IMR-90 (cell line): ENCODE results near the gene HOXD8. TPM values are rescaled to one million over a fixed set of nuclear protein-coding genes. Genes with fewer than 3 reads are reported as not detected.

Experiments
- ATAC-seq: fragments of 200-7000 bp; cut with Tn5 transposase; 2 replicates; pipeline ENCODE4 v1.9.1; 2020; ENCODE audit warnings: low read depth, mild to moderate bottlenecking, moderate library complexity
- BruUV-seq: library from RNA; stranded (reverse); fragments of 400-500 nt; replicated peaks from 2 replicates; lab custom pipeline; 2021; lab: Mats Ljungman, UMichigan
- CTCF ChIA-PET: fragments of 300-600 bp; formaldehyde crosslinking; extraction: SDS; loops from one replicate; lab custom pipeline; 2021; ENCODE audit warnings: antibody characterized with exemption; lab: Yijun Ruan, JAX
- POLR2A ChIA-PET: fragments of 300-600 bp; sonication (Branson Sonifier 250); formaldehyde crosslinking; loops from one replicate; lab custom pipeline; 2022; ENCODE audit warnings: antibody characterized with exemption; ENCODE audit not compliant: unreplicated experiment; lab: Charles Lee
- DNase-seq: peaks from one replicate; pipeline ENCODE4 v3.0.0; 2013
- H2AFZ ChIP-seq: replicated peaks from 2 replicates; pipeline ENCODE3; 2013; ENCODE audit warnings: low read length, mild to moderate bottlenecking; ENCODE audit not compliant: poor library complexity
- H2AK5ac ChIP-seq: 2 replicates; pipeline ENCODE4 v1.6.1; 2013; ENCODE audit warnings: low read depth, low read length, inconsistent platforms
- H2AK9ac ChIP-seq: replicated peaks from 2 replicates; pipeline ENCODE3; 2013; ENCODE audit warnings: mild to moderate bottlenecking, low read depth, low read length, moderate library complexity; ENCODE audit not compliant: poor library complexity
- H2BK120ac ChIP-seq: 2 replicates; pipeline ENCODE4 v1.6.1; 2013; ENCODE audit warnings: low read depth, low read length, inconsistent platforms
- H2BK15ac ChIP-seq: 3 replicates; pipeline ENCODE4 v1.6.1; 2013; ENCODE audit warnings: low read depth, low read length, inconsistent platforms
- H2BK20ac ChIP-seq: 2 replicates; pipeline ENCODE4 v1.6.1; 2013; ENCODE audit warnings: low read depth, mild to moderate bottlenecking, inconsistent platforms, low read length, moderate library complexity
- H2BK5ac ChIP-seq: 2 replicates; pipeline ENCODE4 v1.6.1; 2013; ENCODE audit warnings: mild to moderate bottlenecking, low read depth, low read length, inconsistent platforms; ENCODE audit not compliant: poor library complexity, severe bottlenecking
- H3K14ac ChIP-seq: replicated peaks from 2 replicates; pipeline ENCODE4 v1.6.1; 2013; ENCODE audit warnings: low read depth, low read length, inconsistent platforms
- H3K18ac ChIP-seq: 2 replicates; pipeline ENCODE4 v1.6.1; 2013; ENCODE audit warnings: low read depth, low read length, control low read depth
- H3K23ac ChIP-seq: 2 replicates; pipeline ENCODE4 v1.6.1; 2013; ENCODE audit warnings: low read depth, low read length, inconsistent platforms
- H3K27ac ChIP-seq: 2 replicates; pipeline ENCODE4 v1.5.1; 2013; ENCODE audit warnings: mild to moderate bottlenecking, control low read depth, low read length; ENCODE audit not compliant: insufficient read depth
- H3K27me3 ChIP-seq: 2 replicates; pipeline ENCODE4 v1.6.1; 2013; ENCODE audit warnings: low read length; ENCODE audit not compliant: control insufficient read depth, insufficient read depth
- H3K36me3 ChIP-seq: 2 replicates; pipeline ENCODE4 v1.6.1; 2013; ENCODE audit warnings: low read length, mixed read lengths; ENCODE audit not compliant: control insufficient read depth, insufficient read depth
- H3K4ac ChIP-seq: 2 replicates; pipeline ENCODE4 v1.6.1; 2013; ENCODE audit warnings: low read depth, low read length, inconsistent platforms
- H3K4me1 ChIP-seq: 2 replicates; pipeline ENCODE4 v1.6.1; 2013; ENCODE audit warnings: low read length, mixed read lengths; ENCODE audit not compliant: control insufficient read depth, insufficient read depth
- H3K4me2 ChIP-seq: 2 replicates; pipeline ENCODE4 v1.6.1; 2013; ENCODE audit warnings: low read depth, mild to moderate bottlenecking, control low read depth, low read length, moderate library complexity
- H3K4me3 ChIP-seq: 2 replicates; pipeline ENCODE4 v1.5.1; 2013; ENCODE audit warnings: low read depth, mild to moderate bottlenecking, control low read depth, low read length, moderate library complexity; ENCODE audit not compliant: insufficient read depth
- H3K56ac ChIP-seq: 2 replicates; pipeline ENCODE4 v1.6.1; 2013; ENCODE audit warnings: low read length, inconsistent platforms; ENCODE audit not compliant: insufficient read depth; ENCODE audit errors: extremely low read depth
- H3K79me1 ChIP-seq, 2 experiments: 2 replicates each; pipeline ENCODE4 v1.6.1; 2013; ENCODE audit warnings: low read length in 2 of 2, inconsistent platforms in 1 of 2, low read depth in 1 of 2
- H3K9ac ChIP-seq: 2 replicates; pipeline ENCODE4 v1.6.1; 2013; ENCODE audit warnings: low read depth, low read length, control low read depth
- H3K9me1 ChIP-seq: 2 replicates; pipeline ENCODE4 v1.6.1; 2013; ENCODE audit warnings: low read length, inconsistent platforms; ENCODE audit not compliant: insufficient read depth
- H3K9me3 ChIP-seq: 2 replicates; pipeline ENCODE4 v1.6.1; 2013; ENCODE audit warnings: low read length; ENCODE audit not compliant: control insufficient read depth, insufficient read depth
- H4K20me1 ChIP-seq: 2 replicates; pipeline ENCODE4 v1.6.1; 2013; ENCODE audit warnings: low read length, inconsistent platforms; ENCODE audit not compliant: insufficient read depth
- H4K5ac ChIP-seq: 2 replicates; pipeline ENCODE4 v1.6.1; 2013; ENCODE audit warnings: mild to moderate bottlenecking, low read depth, low read length, control low read depth
- H4K8ac ChIP-seq, 2 experiments: 2 replicates each; pipeline ENCODE4 v1.6.1; 2013; ENCODE audit warnings: low read depth in 2 of 2, low read length in 2 of 2, control low read depth in 1 of 2, inconsistent platforms in 1 of 2
- H4K91ac ChIP-seq: 2 replicates; pipeline ENCODE4 v1.6.1; 2013; ENCODE audit warnings: low read depth, low read length, inconsistent platforms; ENCODE audit not compliant: insufficient read depth
- BHLHE40 ChIP-seq: fragments of 150-350 bp; IDR thresholded peaks from 2 replicates; pipeline ENCODE4 v1.6.1; 2016; ENCODE audit warnings: mild to moderate bottlenecking, low read depth, low read length
- CEBPB ChIP-seq: IDR thresholded peaks from 2 replicates; pipeline ENCODE4 v1.6.1; 2012; ENCODE audit warnings: low read depth, low read length, improper control_type of control experiment
- CHD1 ChIP-seq: IDR thresholded peaks from 2 replicates; pipeline ENCODE4 v1.6.1; 2012; ENCODE audit warnings: low read depth, low read length, improper control_type of control experiment
- MAZ ChIP-seq: IDR thresholded peaks from 2 replicates; pipeline ENCODE4 v1.6.1; 2012; ENCODE audit warnings: low read depth, mild to moderate bottlenecking, low read length, improper control_type of control experiment, moderate library complexity, borderline replicate concordance
- NFE2L2 ChIP-seq: fragments of 150-350 bp; IDR thresholded peaks from 2 replicates; pipeline ENCODE4 v1.6.1; 2016; ENCODE audit warnings: low read depth, mild to moderate bottlenecking, low read length
- RCOR1 ChIP-seq: IDR thresholded peaks from 2 replicates; pipeline ENCODE4 v1.6.1; 2012; ENCODE audit warnings: mild to moderate bottlenecking, low read length, improper control_type of control experiment; ENCODE audit not compliant: insufficient replicate concordance
- dilution Hi-C: fragments of 300-500 bp; cut with HindIII; formaldehyde crosslinking; loops from one replicate; pipeline ENCODE4 v1.14.3; 2018; ENCODE audit warnings: low sequenced_read_pairs; ENCODE audit not compliant: unreplicated experiment
- in situ Hi-C: fragments of 300-500 bp; cut with MboI; formaldehyde crosslinking; loops from 3 replicates; pipeline ENCODE4 v1.14.3; 2019; ENCODE audit warnings: low sequenced_read_pairs, inconsistent platforms, mixed read lengths
- intact Hi-C: fragments of 100-400 bp; cut with micrococcal nuclease; formaldehyde crosslinking; loops from 2 replicates; pipeline ENCODE4 v1.10.0; 2022
- polyA plus RNA-seq, 3 experiments: library from polyadenylated mRNA; depleted of rRNA; stranded (reverse); fragments of >200 nt; gene quantifications; 2 replicates each; pipeline ENCODE4 v1.2.3, GENCODE V29; 2012; ENCODE audit warnings: low replicate concordance in 1 of 3
- total RNA-seq: library from RNA; depleted of rRNA; stranded (reverse); fragments of >200 nt; gene quantifications from 2 replicates; pipeline ENCODE4 v1.2.3, GENCODE V29; 2012

Gene HOXD8
- total and polyA plus RNA-seq, 2 of the 4 experiments (the other 2 are of a cell fraction): not detected

DNA sequence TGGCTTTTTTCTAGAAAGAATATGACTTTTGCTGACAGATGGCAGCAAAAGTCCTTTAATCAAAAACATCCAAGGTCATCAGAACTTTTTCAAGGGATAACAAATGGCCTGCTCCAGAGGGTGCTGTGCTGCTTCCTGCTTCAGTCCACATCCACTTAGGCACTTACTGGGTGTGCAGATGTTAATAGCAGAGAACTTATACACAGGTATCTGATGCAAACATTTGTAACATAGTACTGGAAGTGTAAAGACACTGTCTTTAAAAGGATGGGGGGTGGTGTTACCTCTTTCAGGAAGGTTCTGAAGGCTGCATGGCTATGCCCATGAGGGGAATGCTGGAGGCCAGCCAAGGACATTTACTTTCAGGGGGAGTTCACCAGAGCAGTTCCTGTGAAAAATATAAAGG lies 5.5 kb downstream of the HOXD8 start:
- no peak overlapping the region for H4K5ac ChIP-seq
- DNase-seq: no peak
- no peak for ATAC-seq
- ChIA-PET POLR2A (no interaction called here), CTCF (interaction anchor here (3.0 kb wide), 1 partner anchor 320 kb away, joined by 9 read pairs; no protein-coding TSS in a partner anchor)
- H2BK15ac ChIP-seq: no peak overlapping the region
- no peak overlapping the region for H4K91ac ChIP-seq
- no peak overlapping the region for H3K14ac ChIP-seq
- no peaks in the 10 kb centered on the region for H4K20me1 ChIP-seq
- H3K18ac ChIP-seq: no peak overlapping the region
- no peak overlapping the region for H4K8ac ChIP-seq
- no TSS peak for BruUV-seq
- H3K9ac ChIP-seq: no peak overlapping the region
- no peak overlapping the region for H3K4me2 ChIP-seq
- H2AK5ac ChIP-seq: no peak overlapping the region
- H3K9me3 ChIP-seq: peaks cover 3% of the 10 kb centered on the region
- intact Hi-C loops: loop anchor here (1.0 kb wide), 1 partner anchor 24 kb away; no protein-coding TSS in a partner anchor
- no peaks in the 10 kb centered on the region for H3K36me3 ChIP-seq
- H3K4ac ChIP-seq: no peak overlapping the region
- no peaks in the 10 kb centered on the region for H3K9me1 ChIP-seq
- H2BK5ac ChIP-seq: no peak overlapping the region
- dilution Hi-C loops: no loop called here
- no peak overlapping the region for H3K27ac ChIP-seq
- no peak overlapping the region for H2AFZ ChIP-seq
- in situ Hi-C loops: no loop called here
- H2BK20ac ChIP-seq: no peak overlapping the region
- no peaks in the 10 kb centered on the region for H3K79me1 ChIP-seq
- no peak overlapping the region for H2BK120ac ChIP-seq
- no peaks in the 10 kb centered on the region for H3K4me1 ChIP-seq
- no peak overlapping the region for H2AK9ac ChIP-seq
- no peak overlapping the region for H3K56ac ChIP-seq
- TF ChIP-seq BHLHE40: no peak
- no peak for TF ChIP-seq RCOR1
- no peak for TF ChIP-seq NFE2L2
- no peak for TF ChIP-seq CHD1
- TF ChIP-seq CEBPB: no peak
- no peak for TF ChIP-seq MAZ
- peaks cover 93% of the 10 kb centered on the region for H3K27me3 ChIP-seq
- no peak overlapping the region for H3K4me3 ChIP-seq
- no peak overlapping the region for H3K23ac ChIP-seq
